Suppressor macrophage treated with lipopolysaccharide for 4 hours (primary cell): Measurements from ENCODE around the gene P3H3.

ENCODE experiments used
- DNase-seq: peaks from one replicate; pipeline ENCODE4 v3.0.0-alpha.2; 2020

Gene P3H3

GRCh38 chr12:6799147-6799546 lies 29.1 kb upstream of the P3H3 start:
- no peak for DNase-seq

- DNase-seq, result no peak
Observed at GRCh38 chr12:6807170-6807569, 21.0 kb upstream of the P3H3 start.

GRCh38 chr12:6809056-6809455 lies 19.2 kb upstream of the P3H3 start:
- DNase-seq, result no peak

GRCh38 chr12:6810758-6811157 lies 17.4 kb upstream of the P3H3 start:
- DNase-seq, result no peak

GRCh38 chr12:6813363-6813762 lies 14.8 kb upstream of the P3H3 start:
- no peak for DNase-seq

- DNase-seq, result no peak
Observed at GRCh38 chr12:6816598-6816997, 11.6 kb upstream of the P3H3 start.

GRCh38 chr12:6817098-6817497 lies 11.1 kb upstream of the P3H3 start:
- DNase-seq, result no peak

GRCh38 chr12:6817662-6818157 lies 10.5 kb upstream of the P3H3 start:
- no peak for DNase-seq

- DNase-seq, result no peak
Observed at GRCh38 chr12:6818222-6818621, 10.0 kb upstream of the P3H3 start.

- no peak for DNase-seq
Observed at GRCh38 chr12:6818645-6819044, 9.6 kb upstream of the P3H3 start.

- DNase-seq, result no peak
Observed at GRCh38 chr12:6819106-6820030, 8.8 kb upstream of the P3H3 start.

- no peak for DNase-seq
Observed at GRCh38 chr12:6820166-6820565, 8.0 kb upstream of the P3H3 start.

- peak; percentile 31 for DNase-seq
Observed at GRCh38 chr12:6821591-6822425, 6.4 kb upstream of the P3H3 start, which contains the start of gene GPR162. Gene GPR162, plus strand, starts transcription at chr12:6821821. Its CDS starts 2,078 bp downstream, at chr12:6823899.

GRCh38 chr12:6822426-6823135 lies 5.6 kb upstream of the P3H3 start:
- DNase-seq, result no peak

- no peak for DNase-seq
Observed at GRCh38 chr12:6823182-6824084, 4.8 kb upstream of the P3H3 start.

GRCh38 chr12:6824085-6824775 lies 4.0 kb upstream of the P3H3 start:
- no peak for DNase-seq

- DNase-seq, result no peak
Observed at GRCh38 chr12:6824901-6825381, 3.3 kb upstream of the P3H3 start.

GRCh38 chr12:6825398-6826124 lies 2.6 kb upstream of the P3H3 start:
- peak; percentile 92 for DNase-seq

GRCh38 chr12:6826125-6826733 lies 2.0 kb upstream of the P3H3 start:
- DNase-seq, result no peak
